GM20431 (cell line): ENCODE data around the gene TIGD3.

Experiments
- in situ Hi-C: fragments of 300-500 bp; cut with MseI, MboI; formaldehyde crosslinking; loops from one replicate; pipeline ENCODE4 v1.15.0; 2020; ENCODE audit warnings: low sequenced_read_pairs; ENCODE audit not compliant: unreplicated experiment

The TIGD3 gene

GRCh38 chr11:65386307-65387140 is 32.0 kb downstream of the TIGD3 start, which contains the start of gene FRMD8:
FRMD8 (plus strand) TSS chr11:65386637; CDS start chr11:65387037, 400 bp downstream.
- in situ Hi-C loops, result no loop called here

DNA sequence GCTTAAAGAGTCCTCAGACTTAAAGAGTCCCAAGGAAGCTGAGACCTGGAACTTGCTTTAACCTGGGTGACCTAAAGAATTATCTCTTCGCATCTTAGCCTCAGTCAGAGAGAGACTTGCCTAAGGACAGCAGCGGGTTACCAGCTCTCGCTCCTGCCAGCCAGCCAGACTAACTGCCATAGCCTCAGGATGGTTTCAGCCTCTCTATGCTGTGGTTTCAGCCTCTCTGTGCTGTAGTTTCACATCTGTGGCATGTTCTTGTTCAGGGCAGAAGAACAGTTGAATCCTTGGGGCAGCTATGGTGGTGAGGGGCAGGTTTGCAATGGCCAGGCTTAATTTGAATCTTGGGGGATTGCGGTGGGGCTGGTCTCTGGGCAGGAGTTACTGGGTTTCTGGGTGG is 34.2 kb downstream of the TIGD3 start:
- in situ Hi-C loops, result no loop called here

DNA sequence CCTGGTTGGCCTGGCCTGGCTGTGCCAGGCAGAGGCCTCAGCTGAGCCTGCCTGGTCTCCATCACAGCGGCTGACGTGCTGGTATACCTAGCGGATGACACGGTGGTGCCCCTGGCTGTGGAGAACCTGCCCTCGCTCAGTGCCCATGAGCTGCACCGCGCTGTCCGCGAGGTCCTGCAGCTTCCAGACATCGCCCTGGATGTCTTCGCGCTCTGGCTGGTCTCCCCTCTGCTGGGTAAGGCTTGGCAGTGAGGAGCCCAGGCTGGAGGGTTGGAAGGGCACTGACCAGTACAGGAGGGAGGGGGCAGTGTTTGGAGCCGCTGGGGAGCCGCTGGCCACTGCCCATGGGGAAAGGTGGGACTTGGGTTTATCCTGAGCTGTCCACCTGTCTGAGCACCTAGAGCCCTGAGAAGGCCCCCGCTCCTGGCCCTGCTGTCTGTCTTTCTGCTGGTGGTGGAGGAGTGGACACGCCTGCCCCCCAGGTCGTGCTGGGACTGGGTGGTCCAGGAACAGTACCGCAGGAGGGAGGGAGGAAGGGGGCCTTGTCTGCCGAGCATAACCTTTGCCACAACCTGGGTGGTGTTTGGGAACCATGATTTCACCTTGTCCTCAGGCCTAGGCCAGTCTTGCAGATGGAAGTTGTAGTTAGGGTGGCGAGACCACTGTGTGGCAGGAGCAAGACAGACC is 34.9 kb downstream of the TIGD3 start:
- in situ Hi-C loops, result no loop called here

- in situ Hi-C loops, result no loop called here
These were observed 35.8 kb downstream of the TIGD3 start for GRCh38 chr11:65390099-65390941.

DNA sequence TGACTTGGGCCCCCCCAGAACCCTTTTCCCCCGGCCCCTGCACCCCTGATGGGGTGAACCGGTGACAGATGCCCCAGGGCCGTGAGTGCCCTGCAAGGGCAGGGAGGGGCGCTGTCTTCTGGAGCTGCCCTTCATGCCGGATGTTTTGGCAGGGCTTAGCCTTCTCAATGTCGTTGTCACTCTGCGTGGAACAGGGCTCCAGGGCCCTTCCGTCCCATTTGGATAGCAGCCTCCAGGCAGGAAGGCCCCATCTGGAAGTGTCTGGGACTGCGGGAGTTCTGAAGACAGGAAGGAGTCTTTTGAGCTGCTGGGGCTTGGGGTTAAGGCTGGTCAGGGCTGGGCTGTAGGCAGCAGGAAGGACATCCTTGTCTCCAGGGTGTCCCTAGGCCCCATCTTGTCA is 36.4 kb downstream of the TIGD3 start:
- in situ Hi-C loops, result no loop called here

DNA sequence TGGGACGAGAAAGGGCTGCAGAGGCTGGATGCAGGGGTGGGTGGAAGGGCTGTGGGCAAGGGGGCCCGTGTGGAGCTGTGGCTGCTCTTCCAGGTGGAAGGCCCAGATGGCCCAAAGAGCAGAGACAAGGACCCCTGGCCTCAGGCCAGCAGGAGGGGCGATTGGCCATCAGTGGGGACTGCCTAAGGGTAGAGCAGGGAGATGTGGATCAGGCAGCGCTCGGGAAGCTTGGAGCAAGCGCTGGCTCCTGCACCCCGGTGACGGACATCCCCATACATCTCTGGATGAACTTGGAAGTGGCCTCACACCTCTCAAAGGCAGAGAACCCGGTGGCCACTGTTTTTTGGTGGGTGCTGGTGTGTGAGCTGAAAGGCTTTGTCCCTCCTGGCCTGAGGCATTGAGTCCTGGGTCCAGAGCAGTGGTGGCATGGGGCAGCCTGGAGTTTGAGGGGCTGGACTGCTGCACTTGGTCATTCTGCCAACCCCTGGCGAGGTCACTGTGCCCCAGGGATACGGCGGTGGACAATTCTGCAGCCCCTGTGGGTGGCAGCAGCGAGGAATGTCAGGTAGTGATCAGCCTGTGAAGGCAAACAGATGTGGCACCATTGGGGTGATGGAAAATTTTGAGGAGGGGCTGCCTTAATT is 37.8 kb downstream of the TIGD3 start:
- in situ Hi-C loops, result no loop called here

GRCh38 chr11:65392899-65393298 is 38.3 kb downstream of the TIGD3 start:
- in situ Hi-C loops, result no loop called here

DNA sequence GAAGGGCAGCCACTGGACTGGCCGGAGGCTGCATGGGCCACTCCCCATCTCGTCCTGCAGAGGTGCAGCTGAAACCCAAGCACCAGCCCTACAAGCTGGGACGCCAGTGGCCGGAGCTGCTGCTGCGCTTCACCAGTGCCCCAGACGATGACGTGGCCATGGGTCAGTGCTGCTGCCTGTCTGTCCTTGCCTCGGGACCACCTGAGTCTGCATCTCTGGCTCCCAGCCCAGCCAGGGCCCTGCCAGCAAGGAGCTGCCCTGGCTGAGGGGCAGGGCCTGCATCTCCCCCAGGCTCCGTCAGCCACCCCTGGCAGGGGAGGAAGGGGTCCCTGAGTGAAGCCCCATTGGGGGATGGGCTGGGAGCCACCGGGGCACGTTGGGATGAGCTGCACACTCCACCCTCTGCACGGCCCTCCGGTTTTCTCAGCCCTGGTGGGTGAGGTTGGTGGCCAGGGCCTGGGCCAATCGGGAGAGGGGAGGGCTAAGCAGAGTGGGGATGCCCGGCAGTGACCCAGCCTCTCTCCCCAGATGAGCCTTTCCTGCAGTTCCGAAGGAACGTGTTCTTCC is 39.0 kb downstream of the TIGD3 start:
- in situ Hi-C loops, result no loop called here

DNA sequence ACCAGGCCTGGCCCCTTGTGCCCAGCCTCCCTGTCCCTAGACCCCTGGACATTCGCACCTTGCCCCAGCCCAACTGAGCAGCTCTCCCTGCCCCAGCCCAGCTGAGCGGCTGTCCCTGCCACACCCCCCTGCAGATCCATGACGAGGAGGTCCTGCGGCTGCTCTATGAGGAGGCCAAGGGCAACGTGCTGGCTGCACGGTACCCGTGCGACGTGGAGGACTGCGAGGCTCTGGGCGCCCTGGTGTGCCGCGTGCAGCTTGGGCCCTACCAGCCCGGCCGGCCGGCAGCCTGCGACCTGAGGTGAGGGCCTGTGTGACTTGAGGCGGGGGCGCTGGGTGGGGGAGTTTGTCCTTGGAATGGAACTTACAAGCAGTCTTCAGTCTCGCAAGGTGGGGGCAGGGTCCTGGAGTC is 39.6 kb downstream of the TIGD3 start:
- in situ Hi-C loops, result no loop called here

DNA sequence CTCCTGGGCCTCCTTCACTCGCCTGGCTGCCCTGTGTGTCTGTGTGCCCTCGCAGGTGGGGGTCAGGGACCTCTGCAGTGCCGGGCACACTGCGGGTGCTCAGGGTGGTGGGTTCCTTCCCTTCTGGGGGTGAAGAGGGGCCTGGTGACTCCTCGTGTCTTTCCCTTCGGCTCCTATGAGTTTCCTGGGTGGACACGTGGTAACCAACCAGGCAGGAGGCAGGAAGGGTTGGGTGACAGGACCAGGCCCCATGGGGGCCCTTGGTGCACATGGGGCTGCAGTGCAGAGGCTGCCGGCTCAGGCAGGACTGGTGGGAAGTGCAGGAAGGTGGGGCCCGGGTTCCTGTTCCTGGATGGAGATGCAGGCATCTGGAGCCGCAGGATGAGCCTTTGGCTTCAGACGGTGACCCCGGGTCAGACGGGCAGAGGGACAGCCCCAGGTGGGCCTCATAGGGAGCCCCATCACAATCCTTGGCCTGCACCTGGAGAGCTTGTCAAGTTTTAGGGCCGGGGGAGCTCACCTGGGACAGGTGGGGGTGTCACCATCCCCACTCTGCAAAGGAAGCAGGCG is 41.5 kb downstream of the TIGD3 start:
- in situ Hi-C loops, result no loop called here

DNA sequence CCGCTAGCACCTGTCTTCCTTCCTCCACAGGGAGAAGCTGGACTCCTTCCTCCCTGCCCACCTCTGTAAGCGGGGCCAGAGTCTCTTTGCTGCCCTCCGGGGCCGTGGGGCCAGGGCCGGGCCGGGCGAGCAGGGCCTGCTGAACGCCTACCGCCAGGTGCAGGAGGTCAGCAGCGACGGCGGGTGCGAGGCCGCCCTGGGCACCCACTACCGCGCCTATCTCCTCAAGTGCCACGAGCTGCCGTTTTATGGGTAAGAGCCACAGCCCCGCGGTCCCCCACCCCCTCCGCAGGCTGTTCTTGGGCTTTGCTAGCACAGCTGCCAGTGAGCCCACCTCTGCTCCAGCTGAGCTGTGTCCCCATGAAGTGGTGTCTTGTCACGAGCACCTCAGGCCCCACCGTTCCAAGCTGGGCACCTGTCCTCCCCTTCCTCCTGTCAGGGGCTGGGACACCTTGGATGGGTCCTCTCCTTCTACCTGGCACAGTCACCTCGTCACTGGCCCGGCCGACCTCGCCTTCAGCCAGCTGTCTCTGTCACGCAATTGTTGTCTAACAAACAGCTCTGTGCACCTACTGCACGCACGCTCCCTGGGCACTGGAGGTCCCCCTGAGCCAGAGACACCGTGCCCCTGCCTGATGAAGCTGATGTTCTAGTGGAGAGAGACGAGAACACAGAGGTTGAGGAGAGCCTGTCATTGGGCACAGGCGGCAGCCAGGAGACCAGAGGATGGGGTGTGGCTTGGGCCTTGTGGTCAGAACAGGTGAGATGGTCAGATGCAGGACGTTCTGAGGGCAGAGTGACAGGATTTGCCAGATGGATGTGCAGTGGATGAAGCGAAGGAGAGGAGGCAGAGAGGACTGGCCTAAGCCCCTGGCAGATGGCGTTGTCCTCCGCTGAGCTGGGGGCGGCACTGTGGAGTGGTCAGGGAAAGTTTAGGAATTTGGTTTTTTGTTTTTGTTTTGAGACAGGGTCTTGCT is 42.5 kb downstream of the TIGD3 start:
- in situ Hi-C loops, result no loop called here

DNA sequence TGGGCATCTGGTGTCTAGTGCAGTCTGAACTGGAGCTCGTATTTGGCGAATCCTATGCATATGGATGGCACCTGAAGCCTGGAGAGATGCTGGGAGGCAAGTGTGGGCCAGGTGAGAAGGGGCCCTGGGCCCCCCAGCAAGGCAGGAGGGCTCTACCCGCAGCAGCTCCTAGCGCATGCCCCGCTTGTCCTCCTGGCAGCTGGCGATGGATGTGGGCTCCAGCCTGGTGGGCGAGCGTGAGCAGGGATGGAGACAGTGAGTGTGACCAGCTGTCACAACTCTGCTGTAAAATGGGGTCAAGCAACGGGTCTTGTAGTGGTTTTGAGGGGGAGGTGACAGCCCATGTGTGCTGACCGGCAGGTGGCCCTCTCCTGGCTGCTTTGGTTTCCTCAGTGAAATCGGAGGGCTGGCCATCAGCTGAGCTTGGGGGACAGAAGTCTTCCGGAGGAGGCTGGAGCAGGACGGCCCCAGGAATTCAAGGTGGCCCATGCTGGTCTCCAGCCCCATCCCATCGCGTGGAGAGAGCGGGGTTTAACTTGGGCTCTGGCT is 43.9 kb downstream of the TIGD3 start:
- in situ Hi-C loops, result no loop called here

DNA sequence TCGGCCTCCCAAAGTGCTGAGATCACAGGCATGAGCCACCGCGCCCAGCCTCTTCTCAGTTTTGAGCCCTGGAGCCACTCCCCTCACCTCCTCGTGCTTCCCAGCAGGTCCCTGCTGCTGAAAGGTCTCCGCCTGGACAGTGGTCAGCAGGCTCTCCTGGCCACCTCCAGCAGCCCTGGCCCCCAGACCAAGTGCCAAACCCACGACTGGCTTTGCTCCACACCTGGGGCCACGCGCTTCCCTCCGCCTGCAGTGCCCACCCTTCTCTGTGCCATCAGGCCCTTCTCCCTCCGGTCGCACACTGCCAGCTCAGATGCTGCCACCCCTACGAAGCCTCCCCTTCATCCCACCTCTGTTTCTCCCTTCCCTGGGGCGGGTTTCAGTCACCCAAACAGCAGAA is 44.7 kb downstream of the TIGD3 start:
- in situ Hi-C loops, result no loop called here

- in situ Hi-C loops, result no loop called here
These were observed 45.3 kb downstream of the TIGD3 start for GRCh38 chr11:65399845-65400244.

DNA sequence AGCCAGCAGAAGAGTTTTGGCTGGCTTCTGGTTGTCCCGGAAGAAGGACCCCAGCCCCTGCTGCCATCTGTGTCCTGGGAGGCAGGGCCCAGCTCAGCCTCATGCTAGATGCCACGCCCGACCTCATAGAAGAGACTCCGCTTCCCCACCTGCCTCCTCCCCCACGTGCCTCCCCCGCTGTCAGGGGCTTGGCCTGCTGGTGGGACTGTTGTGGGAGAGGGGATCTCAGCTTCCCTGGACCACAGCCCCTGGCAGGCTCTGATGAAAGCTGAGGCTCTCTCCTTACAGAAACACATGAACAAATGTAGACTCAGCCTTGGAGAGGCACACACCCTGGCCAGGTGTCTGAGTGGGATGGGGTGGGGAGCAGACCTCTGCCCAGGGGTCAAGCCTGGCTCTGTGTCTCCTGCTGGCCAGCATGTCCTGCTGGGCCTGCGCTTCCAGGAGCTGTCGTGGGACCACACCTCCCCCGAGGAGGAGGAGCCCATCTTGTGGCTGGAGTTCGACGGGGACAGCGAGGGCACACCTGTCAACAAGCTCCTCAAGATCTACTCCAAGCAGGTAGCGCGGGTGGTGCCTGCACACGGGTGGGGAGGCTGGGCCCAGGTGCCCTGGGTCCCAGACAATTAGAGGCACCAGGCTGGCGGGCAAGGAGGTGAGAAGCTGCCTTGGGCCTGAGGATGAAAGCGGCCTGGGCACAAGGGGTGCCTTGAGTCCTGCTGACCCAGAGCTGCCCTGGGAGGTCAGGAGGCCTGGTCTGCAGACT is 45.9 kb downstream of the TIGD3 start:
- in situ Hi-C loops, result no loop called here

DNA sequence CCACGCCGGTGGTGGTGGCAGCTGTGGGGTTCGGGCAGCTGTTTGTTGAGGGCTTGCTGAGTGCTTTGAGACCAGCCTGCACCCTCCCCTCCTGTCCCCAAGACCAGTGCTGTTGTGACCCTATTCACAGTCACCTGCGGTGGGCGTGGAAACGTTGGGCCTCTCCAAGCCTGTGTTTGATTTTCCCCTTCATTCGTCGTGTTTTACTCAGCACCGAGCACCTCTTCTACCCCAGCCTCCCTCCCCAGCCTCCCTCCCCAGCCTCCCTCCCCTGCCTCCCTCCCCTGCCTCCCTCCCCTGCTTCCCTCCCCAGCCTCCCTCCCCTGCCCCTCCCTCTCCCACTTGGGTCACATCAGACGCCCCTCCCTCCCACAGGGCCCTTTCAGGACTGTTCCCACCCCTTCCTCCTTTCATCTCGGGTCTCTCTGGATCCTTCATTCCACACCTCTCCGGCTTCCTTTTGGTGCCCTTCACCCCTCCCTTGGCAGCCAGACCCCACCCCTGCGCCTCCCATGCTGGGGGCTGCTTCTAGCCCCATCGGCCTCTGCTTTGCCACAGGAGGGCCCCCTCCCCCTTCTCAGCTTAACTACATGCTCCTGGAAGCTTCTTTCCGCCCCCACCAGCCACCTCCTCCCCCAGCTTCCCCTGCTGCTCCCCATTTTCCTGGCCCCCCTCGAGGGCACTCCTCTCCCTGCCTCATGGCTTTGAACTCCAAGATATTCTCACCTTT is 46.7 kb downstream of the TIGD3 start:
- in situ Hi-C loops, result no loop called here

DNA sequence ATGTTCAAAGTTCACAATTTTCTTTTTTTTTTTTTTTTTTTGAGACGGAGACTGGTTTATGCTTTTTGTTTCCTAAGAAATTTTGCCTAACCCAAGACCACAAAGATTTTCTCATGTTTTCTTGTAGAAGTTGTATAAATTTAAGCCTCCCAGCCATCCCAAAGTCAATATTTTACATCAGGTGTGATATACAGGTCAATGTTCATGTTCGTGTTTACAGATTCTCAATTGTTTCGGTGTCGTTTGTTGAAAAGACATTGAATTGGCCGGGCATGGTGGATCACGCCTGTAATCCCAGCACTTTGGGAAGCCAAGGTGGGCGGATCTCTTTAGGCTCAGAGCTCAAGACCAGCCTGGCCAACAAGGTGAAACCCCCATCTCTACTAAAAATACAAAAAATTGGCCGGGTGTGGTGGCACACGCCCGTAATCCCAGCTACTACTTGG is 47.3 kb downstream of the TIGD3 start:
- in situ Hi-C loops, result no loop called here
